ENCODE results near the gene A1CF.
"Not testable (repeated sequence)": the region's sequence is repeated elsewhere in the genome, so short reads cannot be mapped to it uniquely, and the experiment has no call there.

The A1CF gene

DNA sequence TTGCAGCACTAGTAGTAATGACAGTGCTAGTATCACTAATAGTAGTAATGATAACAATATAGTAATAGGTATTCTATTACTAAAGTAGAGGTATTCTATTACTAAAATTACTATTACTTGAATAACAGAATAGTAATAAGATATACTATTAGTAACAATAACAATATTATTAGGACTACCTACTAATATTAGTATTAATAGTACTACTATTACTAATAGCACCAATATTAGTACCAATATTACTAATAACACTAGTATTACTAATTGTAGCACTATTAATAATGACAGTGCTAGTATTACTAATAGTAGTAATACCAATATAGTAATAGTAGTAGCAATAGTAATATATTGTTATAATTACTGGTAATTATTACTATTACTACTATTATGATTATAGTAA lies 24.1 kb downstream of the A1CF start:
- no peak for DNase-seq

DNA sequence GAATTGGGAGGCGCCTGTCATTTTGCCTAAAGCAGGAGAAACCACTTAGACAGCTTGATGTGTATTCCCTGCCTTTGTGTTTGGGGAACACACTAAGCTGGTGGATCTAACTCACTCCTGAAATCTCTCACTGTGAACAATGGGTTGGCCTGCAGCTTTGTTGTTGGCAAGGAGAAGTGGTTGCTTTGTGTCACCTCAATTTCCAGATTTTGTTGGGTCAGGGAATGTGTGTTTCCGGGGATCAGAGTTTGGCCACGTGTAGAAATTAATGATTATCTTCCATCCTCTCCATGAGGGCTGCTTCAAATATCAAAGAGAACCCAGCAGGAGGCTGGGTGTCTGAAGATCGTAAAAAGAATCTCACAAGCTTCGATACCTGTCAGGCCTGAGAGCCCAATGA lies 27.8 kb downstream of the A1CF start:
- no peak for DNase-seq

DNA sequence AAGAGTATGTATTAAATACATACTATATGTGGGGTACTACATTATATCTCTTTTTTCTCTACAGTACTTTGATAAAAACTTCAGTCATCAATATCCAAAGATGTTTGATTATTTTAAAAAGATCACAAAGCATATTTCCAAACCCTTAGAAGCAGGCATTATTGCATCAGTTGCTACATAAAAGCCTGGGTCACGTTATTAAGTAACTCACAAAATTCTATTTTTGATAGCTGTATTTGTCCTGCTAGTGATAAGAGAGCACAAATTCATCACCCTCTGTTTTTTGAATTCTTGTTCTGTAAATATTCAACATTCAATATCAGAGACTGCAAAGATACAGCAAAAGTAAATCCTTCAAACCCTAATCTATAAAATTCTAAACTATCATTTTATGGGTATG lies 30.0 kb downstream of the A1CF start:
- no peak for DNase-seq

DNA sequence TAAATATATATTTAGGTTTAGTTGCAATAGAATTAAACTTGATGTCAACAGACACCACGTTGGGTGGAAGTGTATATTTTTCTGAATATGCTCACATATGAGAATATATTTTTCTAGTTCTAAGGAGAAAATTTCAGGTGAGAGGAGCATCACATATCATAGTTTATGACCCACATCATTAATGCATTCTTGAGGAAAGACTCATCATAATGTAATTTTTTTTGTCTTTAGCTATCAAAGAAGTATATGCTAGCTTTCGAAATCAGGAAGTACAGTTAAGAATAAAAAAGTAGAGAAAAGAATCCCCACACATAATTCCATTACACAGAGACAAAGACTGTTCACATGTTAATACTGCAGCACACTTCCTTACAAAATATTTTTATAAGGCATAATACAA lies 30.4 kb downstream of the A1CF start:
- no peak for DNase-seq

DNA sequence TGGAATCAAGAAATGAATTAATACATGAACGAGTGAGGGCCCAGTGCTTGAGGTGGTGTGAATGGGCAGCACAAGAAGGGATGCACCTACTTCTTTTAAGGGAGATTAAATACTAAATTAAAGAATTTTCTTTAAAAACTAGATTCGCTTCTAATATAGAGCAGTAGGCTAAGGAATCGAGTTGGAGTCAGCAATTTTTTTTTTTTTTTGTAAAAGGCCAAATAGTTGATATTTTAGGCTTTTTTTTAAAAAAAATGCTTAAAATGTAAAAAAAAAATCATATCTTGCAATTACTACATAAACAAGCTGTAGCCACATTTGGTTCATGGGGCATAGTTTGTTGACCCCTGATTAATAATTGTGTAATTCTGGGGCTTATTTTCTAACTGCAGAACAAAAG lies 31.9 kb downstream of the A1CF start:
- DNase-seq = no peak

DNA sequence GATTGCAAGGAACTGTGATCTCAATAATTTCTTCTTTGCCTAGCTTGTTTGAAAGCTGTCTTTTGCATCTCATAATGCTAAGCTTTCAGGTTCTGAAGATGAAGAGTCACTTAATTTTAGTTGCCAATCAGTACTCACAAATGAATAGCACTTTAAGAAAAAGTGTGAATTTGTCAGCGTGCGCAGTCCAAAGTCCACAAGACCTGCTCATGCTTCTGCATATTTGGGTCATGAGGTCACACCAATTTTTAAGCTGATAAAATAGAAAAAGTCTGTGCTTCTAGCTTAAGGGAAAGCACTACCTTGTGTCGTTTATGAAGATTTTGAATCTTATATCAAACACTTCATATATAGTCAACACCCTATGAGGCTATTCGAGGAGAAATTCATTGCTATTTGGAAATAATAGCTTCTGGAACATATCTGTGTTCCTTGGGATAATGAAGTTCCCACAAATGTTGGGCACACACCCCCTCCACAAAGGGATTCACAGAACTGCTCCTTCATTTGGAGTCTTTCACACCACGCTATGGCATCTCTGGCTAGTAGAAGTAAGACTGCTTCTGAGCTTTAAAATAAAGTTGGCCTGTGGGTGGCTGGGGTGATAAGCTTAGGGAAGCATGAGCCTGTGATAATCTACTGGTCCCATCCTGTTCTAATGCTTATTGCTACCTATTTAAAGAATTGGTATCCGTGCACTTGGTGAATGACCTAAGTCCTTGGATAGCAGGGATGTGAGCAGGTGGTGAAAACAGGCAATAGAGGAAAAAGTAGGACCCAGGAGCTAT lies 33.3 kb downstream of the A1CF start:
- no peak for DNase-seq

DNA sequence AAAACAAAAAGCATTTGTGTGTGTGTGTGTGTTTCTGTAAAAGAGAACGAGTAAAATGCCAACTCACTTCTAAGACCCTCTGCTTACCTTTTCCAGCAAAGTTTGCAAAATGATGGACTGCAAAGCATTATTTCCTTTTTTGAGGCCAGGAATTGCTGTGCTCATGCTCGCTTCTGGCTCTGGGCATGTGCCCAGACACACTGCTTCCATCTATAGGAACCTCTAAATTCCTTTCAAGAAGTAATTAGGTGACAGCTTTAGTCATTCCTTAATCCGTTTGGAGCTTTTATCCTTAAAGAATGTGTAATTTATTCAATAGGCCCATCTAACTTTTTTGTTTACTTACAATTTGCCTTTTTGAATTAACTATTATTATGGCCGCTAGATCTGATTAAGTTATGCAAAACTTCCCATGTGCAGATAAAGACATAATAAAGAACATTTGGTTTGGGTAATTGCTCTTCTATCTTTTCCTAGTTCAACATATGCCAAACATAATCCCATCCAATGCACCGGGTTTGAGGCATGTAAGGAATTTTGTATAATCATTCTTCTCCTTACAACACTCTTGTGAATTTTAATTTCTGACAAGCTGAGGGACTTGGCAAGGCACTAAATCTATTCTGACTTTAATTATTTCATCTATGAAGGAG lies 34.7 kb downstream of the A1CF start:
- DNase-seq = no peak

DNA sequence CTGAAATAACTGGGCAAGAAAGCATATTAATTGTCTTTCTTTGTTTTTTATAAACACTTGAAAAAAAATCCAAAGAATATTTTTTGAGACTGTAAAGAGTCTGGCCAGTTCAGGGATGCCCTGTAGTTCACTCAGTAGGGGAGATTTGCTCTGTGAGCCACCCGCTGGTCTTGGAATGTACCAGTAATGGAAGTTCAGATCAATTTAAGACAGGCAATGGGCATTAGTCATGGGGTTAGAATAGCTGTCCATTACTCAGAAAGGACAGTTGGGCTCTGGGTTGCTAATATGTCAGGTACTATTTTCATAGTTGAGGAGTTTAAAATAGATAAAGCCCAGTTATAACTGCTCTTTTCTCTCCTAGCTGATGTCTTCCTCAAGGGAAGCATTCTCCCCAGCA lies 38.7 kb downstream of the A1CF start:
- no peak for DNase-seq

DNA sequence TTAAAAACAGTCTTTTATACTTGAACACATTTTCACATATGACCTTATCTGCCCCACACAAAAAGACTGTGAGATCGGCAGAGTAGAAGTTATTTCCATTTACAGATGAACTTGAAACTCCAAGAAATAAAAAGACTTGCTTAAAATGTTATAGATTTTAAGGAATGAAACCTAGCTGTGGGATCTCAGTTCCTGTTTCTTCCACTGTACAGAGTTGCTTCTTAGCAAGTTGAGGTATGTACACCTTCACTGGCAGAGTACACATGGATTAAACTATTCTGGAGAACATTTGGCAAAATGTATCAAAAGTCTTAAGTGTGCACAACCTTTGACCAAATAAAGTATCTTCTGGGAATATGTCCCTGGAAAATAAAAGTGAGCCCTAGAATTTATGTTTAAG lies 48.3 kb downstream of the A1CF start:
- DNase-seq = no peak

DNA sequence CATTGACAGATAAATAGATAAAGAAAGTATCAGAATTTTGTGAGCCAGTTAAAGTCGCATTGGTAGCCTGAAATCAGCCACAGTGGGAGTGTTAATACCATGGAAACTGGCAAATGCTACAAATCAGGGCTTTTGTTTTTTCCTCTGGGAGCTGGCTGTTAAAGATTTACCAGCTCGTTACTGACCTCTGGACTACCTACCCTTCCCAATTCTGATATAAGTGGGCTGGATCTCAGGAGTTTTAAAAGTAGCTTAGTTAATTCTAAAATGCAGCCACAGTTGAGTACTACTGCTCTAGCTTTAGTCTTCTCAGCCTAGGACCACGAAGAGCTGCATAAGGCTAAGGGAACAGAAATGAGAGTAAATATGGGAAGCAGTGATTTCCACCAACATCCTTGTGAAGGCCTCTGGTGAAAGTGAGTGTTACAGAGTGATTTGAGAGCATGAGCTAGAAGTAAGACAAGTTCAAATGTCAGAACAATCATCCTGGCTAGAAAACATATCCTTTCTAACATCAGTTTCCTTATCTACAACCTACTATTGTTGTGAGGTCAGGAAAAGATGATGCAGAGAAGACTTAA lies 53.2 kb downstream of the A1CF start:
- no peak for DNase-seq

DNA sequence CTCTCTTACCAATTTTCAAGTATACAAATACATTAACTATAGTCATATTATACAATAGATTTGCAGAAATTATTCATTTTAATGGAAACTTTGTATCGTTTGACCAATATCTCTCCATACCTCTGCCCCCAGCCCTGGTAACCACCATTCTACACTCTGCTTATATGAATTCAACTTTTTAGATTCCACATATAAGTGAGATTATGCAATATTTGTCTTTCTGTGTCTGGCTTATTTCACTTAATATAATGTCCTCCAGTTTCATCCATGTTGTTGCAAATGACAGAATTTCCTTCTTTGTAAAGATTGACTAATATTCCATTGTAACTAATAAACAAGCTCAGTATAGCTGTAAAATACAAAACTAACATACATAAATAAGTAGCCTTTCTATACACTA lies 55.4 kb downstream of the A1CF start:
- DNase-seq = no peak

DNA sequence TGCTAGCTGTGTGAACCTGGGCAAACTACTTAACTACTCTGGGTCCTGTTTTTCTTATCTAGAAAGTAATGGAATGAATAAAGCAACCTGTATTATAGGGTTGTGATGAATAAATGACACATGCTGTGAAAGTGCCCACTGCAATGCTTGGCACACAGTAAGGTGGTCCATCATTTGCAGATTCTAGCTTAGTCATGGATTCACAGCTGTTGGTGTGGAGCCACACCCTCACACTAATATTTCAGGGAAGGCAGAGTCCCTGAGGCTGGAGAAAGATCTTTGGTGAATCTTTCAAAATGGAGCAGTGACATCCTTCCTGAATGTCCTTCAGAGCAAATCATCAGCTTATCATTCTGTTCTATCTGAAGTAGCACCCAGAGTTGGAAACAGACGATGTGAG lies 60.6 kb downstream of the A1CF start:
- no peak for DNase-seq

DNA sequence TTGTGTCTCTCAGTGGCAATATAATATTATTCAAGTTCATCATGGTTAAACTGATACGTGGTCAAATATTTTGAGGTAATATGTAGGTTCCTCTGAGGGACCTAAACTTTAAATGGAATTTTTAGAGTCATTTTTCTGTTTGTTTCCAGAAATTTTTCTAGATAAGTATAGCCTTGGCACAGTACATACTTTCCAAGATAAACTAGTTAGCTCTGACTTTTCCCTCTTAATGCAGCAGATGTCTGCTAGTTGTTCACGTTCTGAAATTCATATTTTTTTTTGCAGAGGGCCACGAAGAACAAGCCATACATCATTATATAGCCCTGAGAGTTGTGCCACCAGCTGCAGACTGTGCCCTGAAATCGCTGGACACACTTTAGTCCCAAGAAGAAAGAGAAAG lies 61.6 kb downstream of the A1CF start:
- DNase-seq = no peak

DNA sequence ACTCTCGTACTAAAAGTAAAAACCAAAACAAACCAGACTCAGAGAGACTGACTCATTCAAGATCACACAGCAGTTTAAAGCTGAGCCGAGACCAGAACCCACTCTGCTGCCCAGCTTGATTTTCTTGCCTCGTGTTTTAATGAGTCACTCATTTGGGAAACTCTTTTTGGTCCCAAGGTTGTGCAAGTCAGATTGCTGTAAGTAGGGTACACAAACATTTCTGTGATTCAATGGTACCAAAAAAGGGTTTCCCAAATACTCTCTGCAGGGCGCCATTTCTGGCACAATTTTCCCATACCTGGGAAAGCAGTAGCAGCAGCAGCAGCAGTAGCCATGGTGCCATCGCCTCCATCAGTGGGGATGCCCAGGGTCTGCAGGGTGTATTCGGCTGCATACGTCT lies 75.8 kb downstream of the A1CF start:
- no peak for DNase-seq

DNA sequence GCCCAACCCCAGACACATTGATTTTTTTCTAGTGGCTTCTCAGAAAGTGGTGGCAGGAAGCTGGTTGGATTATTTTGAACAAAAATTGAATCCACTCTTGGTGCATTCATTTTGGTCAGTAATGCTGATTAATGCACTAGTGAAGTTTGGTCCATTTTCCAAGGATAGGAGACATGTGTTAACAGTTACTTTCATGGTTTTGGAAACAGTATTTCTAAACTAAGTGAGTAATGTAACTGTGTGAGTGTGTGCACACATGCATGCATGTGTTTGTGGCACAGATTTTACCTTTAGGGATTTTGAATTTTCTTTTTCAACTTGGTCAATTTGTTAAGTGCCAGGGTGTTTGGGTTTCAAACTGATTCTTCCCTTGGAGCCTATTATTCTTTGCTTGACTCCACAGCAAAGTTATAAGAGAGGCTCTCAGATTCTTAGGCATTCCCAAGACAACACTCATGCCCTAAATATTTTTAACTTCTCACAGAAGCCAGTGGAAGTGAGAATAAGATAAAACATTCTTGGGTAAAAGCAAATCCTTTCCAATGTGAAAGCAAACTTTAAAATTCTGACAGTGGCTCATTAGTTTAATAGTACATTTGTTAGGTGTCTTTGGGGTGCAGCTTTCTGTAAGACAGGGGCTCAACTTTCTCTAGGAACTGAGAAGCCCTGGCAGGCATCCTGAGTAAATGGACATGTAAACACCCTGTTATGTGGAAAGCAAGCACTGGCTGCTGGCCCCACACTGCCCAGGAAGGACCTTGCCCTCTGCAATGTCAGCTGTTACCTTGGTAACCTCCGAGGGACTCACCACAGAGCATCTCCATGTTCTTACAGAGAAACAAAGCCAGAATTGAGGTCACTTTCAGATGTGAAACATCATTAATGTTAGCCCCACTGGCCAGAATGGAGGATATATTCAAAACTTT lies 77.3 kb downstream of the A1CF start:
- DNase-seq = no peak

DNA sequence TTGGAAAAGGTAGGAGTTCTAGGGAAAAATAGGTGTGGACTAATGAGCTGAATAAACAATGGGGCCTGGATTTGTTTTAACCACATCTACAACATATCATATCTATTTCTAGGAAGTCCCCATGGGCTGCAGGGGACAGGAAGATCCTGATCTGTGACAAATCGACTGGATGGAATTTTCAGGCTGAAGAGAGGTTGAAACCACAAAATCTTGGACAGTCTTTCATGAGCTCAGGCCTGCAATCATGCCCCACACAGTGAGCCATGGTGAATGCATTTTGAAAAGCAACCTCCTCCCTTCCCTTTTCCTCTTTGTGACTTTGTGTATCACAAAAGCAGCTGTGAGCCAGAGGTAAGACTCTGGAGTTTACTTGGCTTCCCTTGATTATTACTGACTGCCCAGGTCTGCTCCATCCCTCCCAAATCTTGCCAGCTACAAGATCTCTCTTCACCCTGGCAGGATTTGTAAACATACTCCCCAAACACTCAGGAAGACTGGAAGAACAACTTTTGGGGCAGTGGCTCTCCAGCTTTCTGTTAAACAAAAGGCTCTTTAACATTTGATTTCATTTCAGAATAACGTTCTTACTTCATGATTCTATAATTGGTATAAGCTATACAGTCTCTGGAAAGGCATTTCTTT lies 79.3 kb downstream of the A1CF start:
- no peak for DNase-seq

DNA sequence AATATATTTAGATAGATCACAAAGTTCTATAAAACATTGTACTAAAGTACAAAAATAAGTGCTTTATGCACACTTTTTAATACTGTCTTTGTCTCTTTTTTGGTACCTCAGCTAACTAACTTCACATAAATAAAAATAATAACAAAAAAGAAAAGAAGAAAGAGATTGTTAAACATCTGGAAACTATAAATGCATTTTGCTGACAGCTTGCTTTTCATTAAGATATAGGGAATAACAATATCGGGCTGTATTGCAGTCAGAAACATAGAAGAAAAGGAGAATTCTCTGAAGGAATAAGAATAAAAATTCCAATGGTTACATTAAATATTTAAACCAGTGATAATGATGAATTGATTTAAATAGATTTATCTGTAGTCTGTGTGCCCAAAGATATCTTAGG lies 85.8 kb downstream of the A1CF start:
- DNase-seq = no peak

DNA sequence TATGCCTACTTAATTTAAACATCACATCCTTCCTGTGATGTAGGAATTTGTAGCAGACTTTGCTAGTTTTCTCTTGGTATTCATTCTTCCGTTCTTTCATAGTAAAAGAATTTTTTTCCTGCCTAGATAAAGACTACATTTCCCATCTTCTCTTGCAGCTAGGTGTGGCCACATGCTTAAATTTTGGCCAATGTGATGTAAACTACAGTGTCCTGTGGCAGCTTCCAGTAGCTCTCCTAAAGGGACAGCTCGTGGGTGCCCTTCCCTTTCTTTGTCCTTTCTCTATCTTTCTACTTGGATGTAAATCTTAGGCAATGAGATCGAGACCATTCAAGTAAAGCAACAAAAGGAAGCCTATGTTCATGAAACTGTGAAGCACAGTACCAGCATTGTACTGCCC lies 87.1 kb downstream of the A1CF start:
- DNase-seq = no peak

DNA sequence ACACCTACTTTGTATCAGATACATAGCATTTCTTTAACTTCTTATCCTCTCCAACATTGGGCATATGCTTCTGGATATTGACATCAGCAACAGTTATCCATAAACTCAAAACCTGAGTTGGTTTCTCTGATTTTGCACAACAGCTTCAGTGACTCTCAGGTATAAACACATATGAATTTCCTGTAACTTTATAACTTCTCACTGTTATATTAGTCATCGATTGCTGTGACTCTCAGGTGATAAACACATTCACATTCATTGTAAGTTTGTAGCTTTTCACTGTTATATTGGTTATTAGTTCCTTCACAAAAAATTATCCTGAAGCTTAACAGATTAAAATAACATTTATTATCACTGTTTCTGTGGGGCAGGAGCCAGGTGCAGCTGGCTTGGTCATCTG lies 88.7 kb downstream of the A1CF start:
- no peak for DNase-seq

DNA sequence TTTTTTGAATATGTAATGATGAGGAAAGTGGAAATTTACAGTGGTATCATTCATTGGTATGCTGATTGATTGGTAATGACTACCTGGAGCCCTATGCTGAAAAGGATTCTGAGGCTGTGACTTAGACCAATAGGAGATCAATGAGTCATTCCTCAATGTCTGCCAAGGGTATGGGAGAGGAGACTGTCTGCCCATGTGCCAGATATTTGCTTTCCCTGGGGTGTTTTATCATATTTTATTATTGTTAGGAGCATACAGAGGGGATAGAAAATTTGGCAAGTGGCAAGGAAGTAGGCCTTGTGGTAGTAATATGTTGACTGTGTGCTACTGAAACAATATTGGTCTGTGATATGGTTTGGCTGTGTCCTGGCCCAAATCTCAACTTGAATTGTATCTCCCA lies 90.9 kb downstream of the A1CF start:
- DNase-seq = no peak

DNA sequence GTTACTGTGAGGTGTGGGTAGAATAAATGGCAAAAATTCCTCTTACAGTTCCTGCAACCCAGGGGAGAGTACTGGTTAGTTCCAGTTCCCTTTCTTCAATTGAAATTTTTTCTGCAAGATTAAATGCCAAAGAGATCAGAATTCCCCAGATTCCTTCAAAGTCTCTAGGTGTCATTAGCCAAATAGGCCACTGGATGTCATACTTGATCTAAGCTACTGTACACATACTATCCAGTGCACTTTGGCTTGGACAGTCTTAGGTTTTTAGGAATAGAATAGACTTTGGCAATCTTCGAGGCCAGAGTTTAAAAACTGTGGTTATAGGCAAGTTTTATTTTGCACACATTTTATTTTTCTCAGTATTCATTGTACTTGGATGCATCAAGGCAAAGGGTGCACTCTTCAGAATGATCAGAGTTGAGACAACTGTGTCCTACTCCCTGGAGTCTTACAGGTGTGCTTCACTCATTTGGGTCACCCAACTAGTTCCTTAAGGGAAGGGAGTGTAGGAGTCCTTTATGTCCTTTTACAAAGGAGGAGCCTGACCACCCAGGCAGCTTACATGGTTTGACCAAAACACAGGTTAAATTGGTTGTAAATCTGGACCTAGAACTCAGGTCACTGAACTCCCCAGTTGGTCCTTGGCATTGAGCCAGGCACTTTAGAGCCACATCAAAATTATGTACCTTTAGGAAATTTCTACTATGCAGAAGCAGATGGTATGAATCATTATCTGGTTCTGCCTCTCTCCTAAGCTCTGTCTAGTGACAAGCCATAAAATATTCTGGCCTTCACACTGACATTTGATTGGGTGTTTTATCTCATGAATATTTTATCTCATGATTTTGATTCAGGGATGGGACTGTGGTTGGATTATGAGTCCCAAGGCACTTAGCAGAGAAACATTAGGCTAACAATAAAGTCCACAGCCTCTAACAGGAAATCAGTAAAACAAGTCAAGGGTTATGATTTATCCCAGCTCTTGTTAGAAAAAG lies 96.2 kb downstream of the A1CF start:
- DNase-seq = peak; percentile 5

DNA sequence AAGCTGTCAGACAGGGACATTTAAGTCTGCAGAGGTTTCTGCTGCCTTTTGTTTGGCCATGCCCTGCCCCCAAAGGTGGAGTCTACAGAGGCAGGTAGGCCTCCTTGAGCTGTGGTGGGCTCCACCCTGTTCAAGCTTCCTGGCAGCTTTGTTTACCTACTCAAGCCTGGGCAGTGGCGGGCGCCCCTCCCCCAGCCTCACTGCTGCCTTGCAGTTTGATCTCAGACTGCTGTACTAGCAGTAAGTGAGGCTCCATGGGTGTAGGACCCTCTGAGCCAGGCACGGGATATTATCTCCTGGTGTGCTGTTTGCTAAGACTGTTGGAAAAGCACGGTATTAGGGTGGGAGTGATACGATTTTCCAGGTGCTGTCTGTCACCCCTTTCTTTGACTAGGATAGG lies 97.5 kb downstream of the A1CF start:
- DNase-seq = not testable (repeated sequence)
